ENCODE results near the gene EVL.

EVL gene

DNA sequence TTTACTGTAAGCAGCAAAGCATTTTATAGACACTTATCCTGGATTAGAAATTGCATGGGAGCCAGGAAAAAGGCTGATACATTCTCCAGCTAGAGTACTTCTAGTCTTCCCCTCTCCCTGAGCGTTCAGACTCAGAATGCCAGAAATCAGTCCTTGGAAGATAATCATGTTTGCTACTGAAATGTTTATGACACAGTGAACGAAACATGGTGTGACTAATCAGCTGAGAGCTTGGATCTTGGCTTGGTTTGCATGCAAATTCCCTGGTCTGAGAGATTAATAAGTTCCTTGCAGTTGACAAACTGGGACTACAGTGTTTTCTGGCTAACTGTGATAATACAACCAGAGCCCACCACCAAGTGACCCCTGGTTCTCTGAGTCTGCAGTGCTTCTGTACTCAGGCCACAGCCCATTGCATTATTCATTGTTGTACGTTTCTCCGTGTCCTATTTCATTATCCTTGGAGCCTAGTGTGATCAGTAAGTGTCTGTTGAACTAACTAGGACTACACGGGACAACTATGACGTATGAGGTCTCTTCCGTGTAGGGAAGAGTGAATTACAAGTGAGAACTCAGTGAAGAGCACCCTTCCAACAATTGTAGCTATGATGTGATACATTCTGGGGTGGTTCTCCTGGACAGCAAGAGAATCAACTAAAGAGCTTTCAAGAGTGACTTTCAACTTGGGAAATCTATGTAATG, 34.6 kb upstream of the EVL start:
- Mint-ChIP-seq H3K4me3 (no peak overlapping the region), H3K27me3 (ENCODE audit: low read depth) (no peaks in the 10 kb centered on the region), H3K27ac (peak overlapping the region in 1 of 3 experiments; percentile 32), H3K4me1 (peaks cover 46% of the 10 kb centered on the region), H3K9me3 (no peaks in the 10 kb centered on the region), H3K36me3 (ENCODE audit: low read depth) (no peaks in the 10 kb centered on the region)
- no peak for TF ChIP-seq CTCF (IDR thresholded peaks at IDR 0.05; ENCODE audit: unreplicated experiment in 3 of 3)

DNA sequence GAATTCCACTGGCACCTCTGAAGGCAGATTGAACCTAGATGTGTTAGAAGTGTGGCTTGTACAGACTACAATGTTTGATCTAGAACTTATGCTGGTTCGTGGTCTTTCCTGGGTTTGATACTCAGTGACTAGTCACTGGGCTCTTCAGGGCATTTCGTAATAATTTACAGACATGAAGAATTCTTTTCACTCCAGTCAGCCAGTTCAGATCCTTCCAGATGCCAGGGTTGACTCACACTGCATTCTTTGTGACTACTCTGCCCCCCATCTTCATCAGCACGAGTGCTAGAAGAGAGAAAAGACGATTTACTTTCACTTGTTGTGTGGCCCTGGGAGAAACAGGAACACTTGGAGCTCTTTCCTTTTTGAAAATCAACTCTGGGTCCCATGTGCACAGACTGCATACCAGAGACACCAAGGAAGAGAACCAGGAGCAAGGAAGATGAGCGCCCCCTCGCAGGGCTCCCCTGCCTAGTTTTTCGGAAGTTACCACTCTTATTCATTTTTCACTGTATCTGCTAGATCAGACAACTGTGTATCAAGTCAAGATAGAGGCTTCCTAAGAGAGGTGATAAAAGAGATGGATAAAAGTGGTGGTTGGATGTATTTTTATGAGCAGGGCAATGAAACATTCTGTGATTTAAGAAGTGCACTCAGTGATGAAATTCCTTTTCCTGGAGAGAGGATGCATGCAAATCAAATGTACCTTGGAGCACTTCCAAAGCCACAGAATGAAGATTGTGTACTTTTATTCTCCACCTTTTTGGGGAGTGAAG, 33.5 kb upstream of the EVL start:
- Mint-ChIP-seq H3K9me3 (no peaks in the 10 kb centered on the region), H3K27me3 (ENCODE audit: low read depth) (no peaks in the 10 kb centered on the region), H3K27ac (peak overlapping the region; percentile 42 to 59 (median 46)), H3K36me3 (ENCODE audit: low read depth) (no peaks in the 10 kb centered on the region), H3K4me3 (no peak overlapping the region), H3K4me1 (peaks cover 46% of the 10 kb centered on the region)
- no peak for TF ChIP-seq CTCF (IDR thresholded peaks at IDR 0.05; ENCODE audit: unreplicated experiment in 3 of 3)

DNA sequence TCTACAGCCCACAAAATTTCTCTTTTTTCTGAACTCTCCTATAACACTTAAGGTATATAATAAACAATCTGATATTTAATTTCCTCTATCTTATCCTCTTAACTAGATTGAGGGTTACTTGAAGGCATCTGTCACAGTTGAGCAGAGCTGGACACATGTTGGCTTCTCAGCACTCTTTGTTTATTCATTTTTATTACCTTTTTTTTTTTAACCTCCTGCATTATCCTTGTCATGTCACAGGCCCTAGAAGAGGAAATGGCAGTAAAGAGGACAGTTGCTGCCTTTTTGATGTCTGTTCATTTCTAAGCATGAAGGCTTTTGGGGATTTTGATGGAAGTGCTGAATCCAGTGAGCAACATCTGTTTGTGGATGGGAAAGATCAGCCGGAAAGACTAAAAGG, 32.5 kb upstream of the EVL start:
- Mint-ChIP-seq H3K4me3 (no peak overlapping the region), H3K9me3 (no peaks in the 10 kb centered on the region), H3K27ac (peak overlapping the region; percentile 14 to 46 (median 42)), H3K36me3 (ENCODE audit: low read depth) (no peaks in the 10 kb centered on the region), H3K27me3 (ENCODE audit: low read depth) (no peaks in the 10 kb centered on the region), H3K4me1 (peaks cover 53% of the 10 kb centered on the region)
- TF ChIP-seq CTCF (IDR thresholded peaks at IDR 0.05; ENCODE audit: unreplicated experiment in 3 of 3), result no peak

- no peak for TF ChIP-seq CTCF (IDR thresholded peaks at IDR 0.05; ENCODE audit: unreplicated experiment in 3 of 3)
- H3K4me3 Mint-ChIP-seq, result no peak overlapping the region
- H3K36me3 Mint-ChIP-seq (ENCODE audit: low read depth), result no peaks in the 10 kb centered on the region
- H3K4me1 Mint-ChIP-seq, result peaks cover 55% of the 10 kb centered on the region
- H3K9me3 Mint-ChIP-seq, result no peaks in the 10 kb centered on the region
- no peaks in the 10 kb centered on the region for H3K27me3 Mint-ChIP-seq (ENCODE audit: low read depth)
- no peak overlapping the region for H3K27ac Mint-ChIP-seq
Observed at GRCh38 chr14:100033347-100034075, 31.7 kb upstream of the EVL start.

GRCh38 chr14:100034468-100034867, 30.8 kb upstream of the EVL start:
- Mint-ChIP-seq H3K27ac (no peak overlapping the region), H3K27me3 (ENCODE audit: low read depth) (no peaks in the 10 kb centered on the region), H3K9me3 (no peaks in the 10 kb centered on the region), H3K4me1 (peaks cover 51% of the 10 kb centered on the region), H3K4me3 (no peak overlapping the region), H3K36me3 (ENCODE audit: low read depth) (no peaks in the 10 kb centered on the region)
- TF ChIP-seq CTCF (IDR thresholded peaks at IDR 0.05; ENCODE audit: unreplicated experiment in 3 of 3), result no peak

All from nephron (organoid).